Ishikawa (cell line): Measurements from ENCODE around the gene ATP2B2.

Source experiments
- CEBPB ChIP-seq: IDR thresholded peaks from 2 replicates; pipeline ENCODE4 v1.6.1; 2012
- CREB1 ChIP-seq: IDR thresholded peaks from 2 replicates; pipeline ENCODE4 v1.6.1; 2012; ENCODE audit warnings: low read depth
- EGR1 ChIP-seq: IDR thresholded peaks from 2 replicates; pipeline ENCODE4 v1.6.1; 2012
- EP300 ChIP-seq: IDR thresholded peaks from 2 replicates; pipeline ENCODE4 v1.6.1; 2012; ENCODE audit warnings: borderline replicate concordance
- MAX ChIP-seq: IDR thresholded peaks from 2 replicates; pipeline ENCODE4 v1.6.1; 2012
- NFIC ChIP-seq: IDR thresholded peaks from 2 replicates; pipeline ENCODE4 v1.6.1; 2012
- RAD21 ChIP-seq: IDR thresholded peaks from 2 replicates; pipeline ENCODE4 v1.6.1; 2012; ENCODE audit warnings: low read depth
- REST ChIP-seq: IDR thresholded peaks from 2 replicates; pipeline ENCODE4 v1.6.1; 2012; ENCODE audit warnings: low read depth, mild to moderate bottlenecking
- TAF1 ChIP-seq: IDR thresholded peaks from 2 replicates; pipeline ENCODE4 v1.6.1; 2012; ENCODE audit warnings: low read depth, mild to moderate bottlenecking
- TCF12 ChIP-seq: IDR thresholded peaks from 2 replicates; pipeline ENCODE4 v1.6.1; 2012; ENCODE audit warnings: low read depth
- TEAD4 ChIP-seq: IDR thresholded peaks from 2 replicates; pipeline ENCODE4 v1.6.1; 2012
- USF1 ChIP-seq: IDR thresholded peaks from 2 replicates; pipeline ENCODE4 v1.6.1; 2012
- YY1 ChIP-seq: IDR thresholded peaks from 2 replicates; pipeline ENCODE4 v1.6.1; 2012; ENCODE audit warnings: low read depth

Gene ATP2B2

GRCh38 chr3:10410383-10411002 is 94.9 kb downstream of the ATP2B2 start:
- TF ChIP-seq RAD21 (no peak), CREB1 (no peak)

GRCh38 chr3:10408680-10409079 is 96.7 kb downstream of the ATP2B2 start:
- TF ChIP-seq TEAD4 (no peak), NFIC (no peak), USF1 (no peak), TAF1 (no peak), REST (no peak)

GRCh38 chr3:10407361-10407760 is 98.0 kb downstream of the ATP2B2 start:
- TF ChIP-seq USF1 (no peak), EP300 (no peak), YY1 (no peak), CREB1 (no peak), CEBPB (no peak), NFIC (no peak), EGR1 (no peak), RAD21 (no peak), MAX (no peak), TAF1 (no peak)

GRCh38 chr3:10406414-10406813 is 99.0 kb downstream of the ATP2B2 start:
- TF ChIP-seq TCF12 (no peak), CREB1 (no peak), REST (no peak), TAF1 (no peak), CEBPB (no peak), EGR1 (no peak), RAD21 (no peak)

- TF ChIP-seq REST, result no peak
- no peak for TF ChIP-seq YY1
- no peak for TF ChIP-seq NFIC
- TF ChIP-seq TEAD4, result no peak
- no peak for TF ChIP-seq TAF1
- no peak for TF ChIP-seq RAD21
- no peak for TF ChIP-seq USF1
- no peak for TF ChIP-seq EGR1
- TF ChIP-seq EP300, result no peak
- TF ChIP-seq TCF12, result no peak
Observed at GRCh38 chr3:10405816-10406215, 99.6 kb downstream of the ATP2B2 start.
